OCI-LY1 (cell line): Measurements from ENCODE around the gene CTCFL.

Experiments
- H2AFZ ChIP-seq: fragments of 200-600 bp; sonication (generic), shearing (Covaris generic); 2 replicates; pipeline ENCODE4 v1.6.0; 2014; ENCODE audit warnings: antibody characterized with exemption, mild to moderate bottlenecking, low read length
- H3F3A ChIP-seq: fragments of 200-600 bp; sonication (generic), shearing (Covaris generic); 2 replicates; pipeline ENCODE4 v1.6.0; 2014; ENCODE audit warnings: mild to moderate bottlenecking, antibody characterized with exemption, low read length, moderate library complexity; ENCODE audit not compliant: insufficient read depth
- H3K27ac ChIP-seq: fragments of 200-600 bp; sonication (generic); 2 replicates; pipeline ENCODE4 v1.5.1; 2014; ENCODE audit warnings: low read length, mixed run types, mild to moderate bottlenecking, low read depth; ENCODE audit not compliant: poor library complexity, severe bottlenecking
- H3K27me3 ChIP-seq: fragments of 200-600 bp; sonication (generic); 2 replicates; pipeline ENCODE4 v1.6.0; 2014; ENCODE audit warnings: antibody characterized with exemption, mild to moderate bottlenecking, low read length, moderate library complexity; ENCODE audit not compliant: insufficient read depth
- H3K36me3 ChIP-seq: fragments of 200-600 bp; sonication (generic); 2 replicates; pipeline ENCODE4 v1.6.1; 2014; ENCODE audit warnings: mild to moderate bottlenecking, antibody characterized with exemption, low read length, moderate library complexity, mixed read lengths; ENCODE audit not compliant: insufficient read depth
- H3K4me1 ChIP-seq: fragments of 200-600 bp; sonication (generic); 2 replicates; pipeline ENCODE4 v1.5.1; 2014; ENCODE audit warnings: mild to moderate bottlenecking, low read length, moderate library complexity; ENCODE audit not compliant: insufficient read depth, severe bottlenecking
- H3K4me2 ChIP-seq: fragments of 200-600 bp; sonication (generic), shearing (Covaris generic); 2 replicates; pipeline ENCODE4 v1.6.1; 2014; ENCODE audit warnings: low read length
- H3K4me3 ChIP-seq: fragments of 200-600 bp; sonication (generic); 2 replicates; pipeline ENCODE4 v1.5.1; 2014; ENCODE audit warnings: low read length, low read depth, mild to moderate bottlenecking, mixed read lengths; ENCODE audit not compliant: poor library complexity, severe bottlenecking
- H3K79me2 ChIP-seq: fragments of 200-600 bp; shearing (Covaris generic); 2 replicates; pipeline ENCODE4 v1.6.1; 2016; ENCODE audit warnings: mixed run types, low read length, mixed read lengths; ENCODE audit not compliant: insufficient read depth
- H3K9ac ChIP-seq: fragments of 200-600 bp; sonication (generic), shearing (Covaris generic); 2 replicates; pipeline ENCODE4 v1.6.1; 2014; ENCODE audit warnings: mild to moderate bottlenecking, low read length, mixed read lengths
- H3K9me2 ChIP-seq: fragments of 200-600 bp; sonication (generic), shearing (Covaris generic); 2 replicates; pipeline ENCODE4 v1.6.1; 2014; ENCODE audit warnings: low read depth, mild to moderate bottlenecking, low read length, mixed read lengths
- H3K9me3 ChIP-seq: fragments of 200-600 bp; shearing (Covaris generic); 2 replicates; pipeline ENCODE4 v1.6.1; 2014; ENCODE audit warnings: low read length, mixed read lengths
- H4K20me1 ChIP-seq: fragments of 200-600 bp; sonication (generic), shearing (Covaris generic); 2 replicates; pipeline ENCODE4 v1.6.0; 2016; ENCODE audit warnings: mild to moderate bottlenecking, low read length; ENCODE audit not compliant: insufficient read depth
- EZH2 ChIP-seq: fragments of 200-600 bp; sonication (generic), shearing (Covaris generic); IDR thresholded peaks from 2 replicates; pipeline ENCODE4 v1.8.0; 2017; ENCODE audit warnings: borderline replicate concordance, mixed run types, mild to moderate bottlenecking, antibody characterized with exemption, low read length, moderate library complexity, mixed read lengths
- TF ChIP-seq, protein P1 (sequence below): fragments of 200-600 bp; sonication (generic), shearing (Covaris generic); IDR thresholded peaks from 2 replicates; pipeline ENCODE4 v1.5.1; 2017; ENCODE audit warnings: mild to moderate bottlenecking, antibody characterized with exemption, low read length, moderate library complexity, mixed read lengths

CTCFL gene

GRCh38 chr20:57561356-57562279, 36.7 kb upstream of the CTCFL start:
- TF ChIP-seq EZH2 = no peak
- TF ChIP-seq, protein P1, sequence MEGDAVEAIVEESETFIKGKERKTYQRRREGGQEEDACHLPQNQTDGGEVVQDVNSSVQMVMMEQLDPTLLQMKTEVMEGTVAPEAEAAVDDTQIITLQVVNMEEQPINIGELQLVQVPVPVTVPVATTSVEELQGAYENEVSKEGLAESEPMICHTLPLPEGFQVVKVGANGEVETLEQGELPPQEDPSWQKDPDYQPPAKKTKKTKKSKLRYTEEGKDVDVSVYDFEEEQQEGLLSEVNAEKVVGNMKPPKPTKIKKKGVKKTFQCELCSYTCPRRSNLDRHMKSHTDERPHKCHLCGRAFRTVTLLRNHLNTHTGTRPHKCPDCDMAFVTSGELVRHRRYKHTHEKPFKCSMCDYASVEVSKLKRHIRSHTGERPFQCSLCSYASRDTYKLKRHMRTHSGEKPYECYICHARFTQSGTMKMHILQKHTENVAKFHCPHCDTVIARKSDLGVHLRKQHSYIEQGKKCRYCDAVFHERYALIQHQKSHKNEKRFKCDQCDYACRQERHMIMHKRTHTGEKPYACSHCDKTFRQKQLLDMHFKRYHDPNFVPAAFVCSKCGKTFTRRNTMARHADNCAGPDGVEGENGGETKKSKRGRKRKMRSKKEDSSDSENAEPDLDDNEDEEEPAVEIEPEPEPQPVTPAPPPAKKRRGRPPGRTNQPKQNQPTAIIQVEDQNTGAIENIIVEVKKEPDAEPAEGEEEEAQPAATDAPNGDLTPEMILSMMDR = no peak
- H3K4me2 ChIP-seq = no peak overlapping the region
- no peaks in the 10 kb centered on the region for H3K36me3 ChIP-seq
- H3K9me3 ChIP-seq = no peaks in the 10 kb centered on the region
- H3K27ac ChIP-seq = no peak overlapping the region
- peaks cover 14% of the 10 kb centered on the region for H3K27me3 ChIP-seq
- H3K9ac ChIP-seq = no peak overlapping the region
- no peaks in the 10 kb centered on the region for H3K79me2 ChIP-seq
- H3F3A ChIP-seq = no peaks in the 10 kb centered on the region
- no peaks in the 10 kb centered on the region for H4K20me1 ChIP-seq
- no peak overlapping the region for H2AFZ ChIP-seq
- H3K9me2 ChIP-seq = no peaks in the 10 kb centered on the region
- no peak overlapping the region for H3K4me3 ChIP-seq
- H3K4me1 ChIP-seq = no peaks in the 10 kb centered on the region

- no peaks in the 10 kb centered on the region for H3K9me3 ChIP-seq
- H3K27me3 ChIP-seq = peaks cover 14% of the 10 kb centered on the region
- no peak within 1 kb of the TSS for H3K9ac ChIP-seq
- no peak within 1 kb of the TSS for H2AFZ ChIP-seq
- no peaks in the 10 kb centered on the region for H4K20me1 ChIP-seq
- no peaks in the 10 kb centered on the region for H3F3A ChIP-seq
- H3K4me2 ChIP-seq = no peak within 1 kb of the TSS
- H3K4me1 ChIP-seq = no peaks in the 10 kb centered on the region
- H3K27ac ChIP-seq = no peak within 1 kb of the TSS
- no peak for TF ChIP-seq EZH2
- TF ChIP-seq, protein P1 = no peak
- no peak within 1 kb of the TSS for H3K4me3 ChIP-seq
- H3K9me2 ChIP-seq = no peaks in the 10 kb centered on the region
- H3K79me2 ChIP-seq = no peaks in the 10 kb centered on the region
- no peaks in the 10 kb centered on the region for H3K36me3 ChIP-seq
Observed at GRCh38 chr20:57560554-57561355, 35.8 kb upstream of the CTCFL start, which contains the start of gene PCK1. Gene PCK1, plus strand, starts transcription at chr20:57561110. Its CDS starts 302 bp downstream, at chr20:57561412.

DNA sequence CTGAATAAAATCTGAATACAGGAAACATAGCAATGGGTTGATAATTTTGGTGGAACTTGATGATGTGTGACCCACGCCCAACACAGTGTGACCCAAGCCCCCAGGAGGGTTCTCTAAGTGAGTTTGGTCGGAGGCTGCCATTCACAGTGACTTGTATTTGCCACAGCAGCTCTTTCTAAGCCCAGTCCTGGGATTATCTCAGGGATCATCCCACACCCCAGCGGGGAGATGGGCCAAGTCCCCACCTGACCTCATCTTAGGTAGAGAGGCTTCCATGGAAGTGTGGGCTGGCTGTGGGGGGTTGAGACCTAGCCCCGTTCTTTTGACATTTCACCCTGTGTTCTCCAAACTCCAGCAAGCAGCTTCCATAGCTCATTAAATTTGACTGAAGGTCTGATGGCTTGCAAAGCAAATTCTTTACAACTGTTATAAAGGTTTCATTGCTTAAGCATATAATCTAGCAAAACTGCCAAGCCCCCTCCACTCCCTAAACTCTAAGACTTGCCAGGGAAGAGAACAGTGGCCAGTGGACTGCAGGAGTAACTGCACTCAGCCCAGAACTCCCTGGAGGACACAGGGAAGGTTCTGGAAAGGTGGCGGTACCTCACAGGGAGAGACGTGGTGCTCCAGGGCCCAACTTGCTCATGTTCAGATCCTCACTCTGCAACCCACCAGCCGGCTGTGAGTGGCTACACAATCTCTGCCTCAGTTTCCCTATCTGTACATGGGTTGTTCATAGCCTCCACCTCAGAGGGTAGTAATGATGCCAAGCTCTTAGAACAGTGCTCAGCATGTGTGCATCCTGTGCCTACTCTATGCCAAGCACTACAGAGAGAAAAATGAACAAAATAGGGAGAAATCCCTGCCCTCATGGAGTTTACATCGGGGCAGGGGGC, 35.0 kb upstream of the CTCFL start:
- Histone ChIP-seq H3K9me2 (no peaks in the 10 kb centered on the region), H3K79me2 (no peaks in the 10 kb centered on the region), H3K27ac (no peak overlapping the region), H3K4me3 (no peak overlapping the region), H3K4me2 (no peak overlapping the region), H3F3A (no peaks in the 10 kb centered on the region), H3K4me1 (no peaks in the 10 kb centered on the region), H4K20me1 (no peaks in the 10 kb centered on the region), H3K9me3 (no peaks in the 10 kb centered on the region), H3K9ac (no peak overlapping the region), H3K27me3 (peaks cover 14% of the 10 kb centered on the region), H2AFZ (no peak overlapping the region), H3K36me3 (no peaks in the 10 kb centered on the region)
- TF ChIP-seq, protein P1 = no peak
- no peak for TF ChIP-seq EZH2
